GM18519 (cell line): ENCODE measurements around the gene CRTAC1.

Source experiments
- ATAC-seq: cut with Tn5 transposase; IDR thresholded peaks from one replicate; pipeline ENCODE4 v1.9.1; 2021; ENCODE audit warnings: mild to moderate bottlenecking, moderate library complexity; ENCODE audit not compliant: unreplicated experiment, low FRiP score

Gene CRTAC1

DNA sequence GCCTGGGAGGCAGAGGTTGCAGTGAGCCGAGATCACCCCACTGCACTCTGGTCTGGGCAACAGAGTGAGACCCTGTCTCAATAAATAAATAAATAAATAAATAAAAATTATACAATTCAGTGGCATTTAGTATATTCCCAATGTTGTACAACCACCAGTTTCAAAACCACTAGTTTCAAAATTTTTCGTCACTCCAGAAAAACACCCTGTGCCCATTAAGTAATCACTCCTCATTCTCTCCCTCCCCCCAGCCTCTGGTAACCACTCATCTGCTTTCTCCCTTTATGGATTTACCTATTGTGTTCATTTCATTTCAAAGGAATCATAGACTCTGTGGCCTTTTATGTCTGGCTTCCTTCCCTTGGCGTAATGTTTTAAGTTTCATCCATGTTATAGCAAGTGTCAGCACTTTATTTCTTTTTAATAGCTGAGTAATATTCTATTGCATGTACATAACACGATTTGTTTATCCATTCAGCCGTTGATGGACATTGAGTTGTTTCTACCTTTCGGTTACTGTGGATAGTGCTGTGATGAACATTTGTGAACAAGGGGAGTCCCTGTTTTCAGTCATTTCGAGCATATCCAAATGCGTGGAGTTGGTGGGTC, 210.2 kb downstream of the CRTAC1 start:
- no peak for ATAC-seq

DNA sequence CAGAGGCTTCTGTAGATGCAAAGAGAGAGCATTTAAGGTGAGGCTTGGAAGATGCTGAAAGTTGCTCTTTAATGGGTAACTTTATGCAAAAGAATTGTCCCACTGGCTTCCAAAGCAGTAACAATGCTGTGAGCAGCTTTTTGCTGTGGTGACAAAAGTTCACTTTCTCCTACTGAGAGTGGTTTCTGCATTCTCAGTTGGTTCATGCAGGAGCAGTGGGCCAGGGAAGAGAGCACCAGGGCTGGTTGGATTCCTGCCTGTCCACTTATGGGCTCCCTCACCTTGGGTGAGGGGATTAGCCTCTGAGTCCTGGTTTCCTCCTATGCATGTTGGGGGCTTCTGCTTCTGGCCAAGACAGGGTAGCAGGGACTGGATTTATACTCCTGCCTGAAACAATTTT, 211.8 kb downstream of the CRTAC1 start:
- no peak for ATAC-seq

DNA sequence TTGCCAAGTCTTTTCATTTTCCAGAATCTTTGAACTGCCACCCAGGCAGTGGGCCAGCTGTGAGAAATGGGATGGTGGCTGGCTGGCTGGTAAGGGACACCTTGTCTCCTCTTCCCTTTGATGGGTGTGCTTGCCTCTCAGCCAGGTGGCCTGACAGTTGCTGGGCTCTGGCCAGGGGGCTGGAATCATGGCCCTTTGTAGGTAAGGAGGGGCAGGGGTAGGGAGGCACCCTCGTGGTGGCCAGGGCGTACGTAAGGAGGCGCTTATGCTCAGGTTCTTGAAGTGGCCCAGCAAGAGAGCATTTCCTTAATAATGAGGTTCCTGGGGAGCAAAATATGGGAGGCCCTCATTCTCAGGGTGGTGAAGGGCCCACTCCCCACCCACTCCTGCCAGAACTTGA, 213.8 kb downstream of the CRTAC1 start:
- no peak for ATAC-seq
